HepG2 (cell line): ENCODE data around the gene MYCBP2.

Source experiments
- CREB3 ChIP-seq: sonication (generic); formaldehyde crosslinking; IDR thresholded peaks from 2 replicates; pipeline ENCODE4 v1.5.0; 2020; ENCODE audit warnings: missing genetic modification reagents
- DNMT1 ChIP-seq: sonication (generic); formaldehyde crosslinking; IDR thresholded peaks from 2 replicates; pipeline ENCODE4 v1.5.1; 2020; ENCODE audit warnings: mild to moderate bottlenecking, missing genetic modification reagents
- ONECUT2 ChIP-seq: sonication (generic); formaldehyde crosslinking; IDR thresholded peaks from 2 replicates; pipeline ENCODE4 v1.4.0; 2020; ENCODE audit warnings: missing genetic modification reagents
- PAF1 ChIP-seq: IDR thresholded peaks from 2 replicates; pipeline ENCODE4 v1.6.1; 2016; ENCODE audit warnings: missing genetic modification reagents, missing compliant biosample characterization
- POLR2A ChIP-seq, 2 experiments: IDR thresholded peaks; 2 replicates each; pipeline ENCODE4 v1.6.1; 2011; ENCODE audit warnings: low read depth in 2 of 2, low read length in 2 of 2, mild to moderate bottlenecking in 1 of 2, moderate library complexity in 1 of 2; ENCODE audit not compliant: insufficient read depth in 1 of 2
- RBM39 ChIP-seq: fragments of 200-400 bp; formaldehyde crosslinking; IDR thresholded peaks from one replicate; pipeline ENCODE4 v1.6.1; 2018; ENCODE audit warnings: antibody characterized with exemption, mild to moderate bottlenecking, low read depth, low read length; ENCODE audit not compliant: poor library complexity, severe bottlenecking
- TCF7 ChIP-seq: sonication (generic); IDR thresholded peaks from 2 replicates; pipeline ENCODE4 v1.6.1; 2016; ENCODE audit warnings: antibody characterized with exemption, low read depth
- ZBTB7A ChIP-seq: sonication (generic); formaldehyde crosslinking; IDR thresholded peaks from 2 replicates; pipeline ENCODE4 v1.8.0; 2022; ENCODE audit warnings: mild to moderate bottlenecking, missing genetic modification reagents
- ZNF274 ChIP-seq: sonication (generic); formaldehyde crosslinking; IDR thresholded peaks from 2 replicates; pipeline ENCODE4 v1.5.1; 2020; ENCODE audit warnings: mild to moderate bottlenecking, missing genetic modification reagents
- ZNF354B ChIP-seq: sonication (generic); formaldehyde crosslinking; IDR thresholded peaks from 2 replicates; pipeline ENCODE4 v1.8.0; 2022; ENCODE audit warnings: mild to moderate bottlenecking, missing genetic modification reagents
- ZNF747 ChIP-seq: sonication (generic); formaldehyde crosslinking; IDR thresholded peaks from 2 replicates; pipeline ENCODE4 v1.8.1; 2023; ENCODE audit warnings: missing genetic modification reagents, mild to moderate bottlenecking, borderline replicate concordance
- TF ChIP-seq, protein P1 (sequence below): sonication (generic); formaldehyde crosslinking; IDR thresholded peaks from 2 replicates; pipeline ENCODE4 v1.5.0; 2020; ENCODE audit warnings: mild to moderate bottlenecking, missing genetic modification reagents, moderate library complexity
- TF ChIP-seq, protein P2 (sequence below): sonication (generic); formaldehyde crosslinking; IDR thresholded peaks from 2 replicates; pipeline ENCODE4 v1.4.0; 2020; ENCODE audit warnings: missing genetic modification reagents, borderline replicate concordance
- TF ChIP-seq, protein P3 (sequence below), 2 experiments: sonication (generic) in 1 of 2; formaldehyde crosslinking in 1 of 2; IDR thresholded peaks; 2 replicates each; pipeline versions ENCODE4 v1.5.1 to v1.6.1; 2011 to 2020; ENCODE audit warnings: borderline replicate concordance in 1 of 2, low read depth in 1 of 2, low read length in 1 of 2, mild to moderate bottlenecking in 1 of 2, missing genetic modification reagents in 1 of 2, moderate library complexity in 1 of 2

DNA sequence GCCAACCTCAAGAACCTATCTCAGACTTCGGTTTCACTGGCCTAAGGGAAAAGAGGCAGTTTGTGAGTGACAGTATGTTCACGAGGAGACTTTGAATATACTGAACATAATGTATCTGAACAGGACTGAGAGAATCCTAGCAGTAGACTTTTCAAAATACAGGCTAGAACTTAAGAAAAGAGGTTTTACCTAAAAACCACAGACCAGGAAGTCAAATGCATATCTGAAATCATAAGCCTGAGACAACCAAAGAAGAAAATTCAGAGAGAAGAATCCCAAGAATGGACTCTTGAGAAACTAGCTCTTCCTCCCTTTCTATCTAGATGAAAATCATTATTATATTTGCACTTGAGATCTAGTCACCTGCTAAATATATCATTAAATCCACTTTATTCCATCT lies 17.6 kb downstream of the MYCBP2 start:
- TF ChIP-seq TCF7 (no peak), ZNF274 (CRISPR knock-in tag) (no peak), ZBTB7A (CRISPR knock-in tag) (no peak), POLR2A (IDR thresholded peaks at IDR 0.05; ENCODE audit: insufficient read depth in 1 of 2, low read depth in 2 of 2, low read length in 2 of 2) (no peak), ZNF354B (CRISPR knock-in tag) (no peak), ONECUT2 (CRISPR knock-in tag) (no peak), RBM39 (no peak), PAF1 (no peak), DNMT1 (CRISPR knock-in tag) (no peak), CREB3 (CRISPR knock-in tag) (no peak), ZNF747 (no peak)
- TF ChIP-seq, protein P1, sequence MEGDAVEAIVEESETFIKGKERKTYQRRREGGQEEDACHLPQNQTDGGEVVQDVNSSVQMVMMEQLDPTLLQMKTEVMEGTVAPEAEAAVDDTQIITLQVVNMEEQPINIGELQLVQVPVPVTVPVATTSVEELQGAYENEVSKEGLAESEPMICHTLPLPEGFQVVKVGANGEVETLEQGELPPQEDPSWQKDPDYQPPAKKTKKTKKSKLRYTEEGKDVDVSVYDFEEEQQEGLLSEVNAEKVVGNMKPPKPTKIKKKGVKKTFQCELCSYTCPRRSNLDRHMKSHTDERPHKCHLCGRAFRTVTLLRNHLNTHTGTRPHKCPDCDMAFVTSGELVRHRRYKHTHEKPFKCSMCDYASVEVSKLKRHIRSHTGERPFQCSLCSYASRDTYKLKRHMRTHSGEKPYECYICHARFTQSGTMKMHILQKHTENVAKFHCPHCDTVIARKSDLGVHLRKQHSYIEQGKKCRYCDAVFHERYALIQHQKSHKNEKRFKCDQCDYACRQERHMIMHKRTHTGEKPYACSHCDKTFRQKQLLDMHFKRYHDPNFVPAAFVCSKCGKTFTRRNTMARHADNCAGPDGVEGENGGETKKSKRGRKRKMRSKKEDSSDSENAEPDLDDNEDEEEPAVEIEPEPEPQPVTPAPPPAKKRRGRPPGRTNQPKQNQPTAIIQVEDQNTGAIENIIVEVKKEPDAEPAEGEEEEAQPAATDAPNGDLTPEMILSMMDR = no peak
- TF ChIP-seq, protein P2, sequence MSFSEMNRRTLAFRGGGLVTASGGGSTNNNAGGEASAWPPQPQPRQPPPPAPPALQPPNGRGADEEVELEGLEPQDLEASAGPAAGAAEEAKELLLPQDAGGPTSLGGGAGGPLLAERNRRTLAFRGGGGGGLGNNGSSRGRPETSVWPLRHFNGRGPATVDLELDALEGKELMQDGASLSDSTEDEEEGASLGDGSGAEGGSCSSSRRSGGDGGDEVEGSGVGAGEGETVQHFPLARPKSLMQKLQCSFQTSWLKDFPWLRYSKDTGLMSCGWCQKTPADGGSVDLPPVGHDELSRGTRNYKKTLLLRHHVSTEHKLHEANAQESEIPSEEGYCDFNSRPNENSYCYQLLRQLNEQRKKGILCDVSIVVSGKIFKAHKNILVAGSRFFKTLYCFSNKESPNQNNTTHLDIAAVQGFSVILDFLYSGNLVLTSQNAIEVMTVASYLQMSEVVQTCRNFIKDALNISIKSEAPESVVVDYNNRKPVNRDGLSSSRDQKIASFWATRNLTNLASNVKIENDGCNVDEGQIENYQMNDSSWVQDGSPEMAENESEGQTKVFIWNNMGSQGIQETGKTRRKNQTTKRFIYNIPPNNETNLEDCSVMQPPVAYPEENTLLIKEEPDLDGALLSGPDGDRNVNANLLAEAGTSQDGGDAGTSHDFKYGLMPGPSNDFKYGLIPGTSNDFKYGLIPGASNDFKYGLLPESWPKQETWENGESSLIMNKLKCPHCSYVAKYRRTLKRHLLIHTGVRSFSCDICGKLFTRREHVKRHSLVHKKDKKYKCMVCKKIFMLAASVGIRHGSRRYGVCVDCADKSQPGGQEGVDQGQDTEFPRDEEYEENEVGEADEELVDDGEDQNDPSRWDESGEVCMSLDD (CRISPR knock-in tag) = no peak
- TF ChIP-seq, protein P3, sequence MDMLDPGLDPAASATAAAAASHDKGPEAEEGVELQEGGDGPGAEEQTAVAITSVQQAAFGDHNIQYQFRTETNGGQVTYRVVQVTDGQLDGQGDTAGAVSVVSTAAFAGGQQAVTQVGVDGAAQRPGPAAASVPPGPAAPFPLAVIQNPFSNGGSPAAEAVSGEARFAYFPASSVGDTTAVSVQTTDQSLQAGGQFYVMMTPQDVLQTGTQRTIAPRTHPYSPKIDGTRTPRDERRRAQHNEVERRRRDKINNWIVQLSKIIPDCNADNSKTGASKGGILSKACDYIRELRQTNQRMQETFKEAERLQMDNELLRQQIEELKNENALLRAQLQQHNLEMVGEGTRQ (IDR thresholded peaks at IDR 0.05; ENCODE audit: low read depth, low read length) = no peak
- TF ChIP-seq, protein P3 (CRISPR knock-in tag; IDR thresholded peaks at IDR 0.05; ENCODE audit: borderline replicate concordance) = no peak
